Measurements from ENCODE around the gene TNFAIP3. TPM values are rescaled to one million over a fixed set of nuclear protein-coding genes. Genes with fewer than 3 reads are reported as not detected.

TNFAIP3 gene
- total RNA-seq, 4 donors from 2014 or later: 13.4 to 29.9 (median 26.2) TPM

DNA sequence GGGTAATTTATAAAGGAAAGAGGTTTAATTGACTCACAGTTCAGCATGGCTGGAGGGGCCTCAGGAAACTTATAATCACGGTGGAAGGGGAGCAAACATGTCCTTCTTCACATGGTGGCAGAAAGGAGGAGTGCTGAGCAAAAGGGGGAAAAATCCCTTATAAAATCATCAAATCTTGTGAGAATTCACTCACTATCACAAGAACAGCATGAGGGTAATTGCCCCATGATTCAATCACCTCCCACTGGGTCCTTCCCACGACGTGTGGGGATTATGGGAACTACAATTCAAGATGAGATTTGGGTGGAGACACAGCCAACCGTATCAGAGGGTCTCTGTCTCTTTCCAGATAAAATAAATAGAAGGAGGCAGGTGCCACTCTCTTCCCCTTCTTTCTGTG lies 48.7 kb downstream of the TNFAIP3 start:
- intact Hi-C loops (cut with DNase I; ENCODE audit: low total_unique reads): no loop called here
- WGBS, 2 donors: 73 to 79% methylated on average over 4 of the region's 4 CpGs
- TF ChIP-seq, protein P1, sequence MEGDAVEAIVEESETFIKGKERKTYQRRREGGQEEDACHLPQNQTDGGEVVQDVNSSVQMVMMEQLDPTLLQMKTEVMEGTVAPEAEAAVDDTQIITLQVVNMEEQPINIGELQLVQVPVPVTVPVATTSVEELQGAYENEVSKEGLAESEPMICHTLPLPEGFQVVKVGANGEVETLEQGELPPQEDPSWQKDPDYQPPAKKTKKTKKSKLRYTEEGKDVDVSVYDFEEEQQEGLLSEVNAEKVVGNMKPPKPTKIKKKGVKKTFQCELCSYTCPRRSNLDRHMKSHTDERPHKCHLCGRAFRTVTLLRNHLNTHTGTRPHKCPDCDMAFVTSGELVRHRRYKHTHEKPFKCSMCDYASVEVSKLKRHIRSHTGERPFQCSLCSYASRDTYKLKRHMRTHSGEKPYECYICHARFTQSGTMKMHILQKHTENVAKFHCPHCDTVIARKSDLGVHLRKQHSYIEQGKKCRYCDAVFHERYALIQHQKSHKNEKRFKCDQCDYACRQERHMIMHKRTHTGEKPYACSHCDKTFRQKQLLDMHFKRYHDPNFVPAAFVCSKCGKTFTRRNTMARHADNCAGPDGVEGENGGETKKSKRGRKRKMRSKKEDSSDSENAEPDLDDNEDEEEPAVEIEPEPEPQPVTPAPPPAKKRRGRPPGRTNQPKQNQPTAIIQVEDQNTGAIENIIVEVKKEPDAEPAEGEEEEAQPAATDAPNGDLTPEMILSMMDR (IDR thresholded peaks at IDR 0.05): no peak
- TF ChIP-seq POLR2A (IDR thresholded peaks at IDR 0.05): no peak
- no peak overlapping the region for H3K4me3 ChIP-seq (ENCODE audit: low read depth, poor library complexity, severe bottlenecking)
- DNase-seq (ENCODE audit: low spot score in 2 of 2): no peak

GRCh38 chr6:137917551-137918325 lies 50.7 kb downstream of the TNFAIP3 start:
- intact Hi-C loops (cut with DNase I; ENCODE audit: low total_unique reads): no loop called here
- WGBS, 2 donors: 89 to 98% methylated on average over 1 of the region's 1 CpG
- no peak overlapping the region for H3K4me3 ChIP-seq (ENCODE audit: low read depth, poor library complexity, severe bottlenecking)
- TF ChIP-seq POLR2A (IDR thresholded peaks at IDR 0.05): no peak
- DNase-seq (ENCODE audit: low spot score in 2 of 2): no peak

GRCh38 chr6:137919502-137919823 lies 52.4 kb downstream of the TNFAIP3 start:
- no peak for TF ChIP-seq POLR2A (IDR thresholded peaks at IDR 0.05)
- TF ChIP-seq, protein P1 (IDR thresholded peaks at IDR 0.05): no peak
- 84% methylated on average over 3 of the region's 3 CpGs for whole genome bisulfite sequencing, 2 donors
- intact Hi-C loops (cut with DNase I; ENCODE audit: low total_unique reads): no loop called here
- no peak for DNase-seq (ENCODE audit: low spot score in 2 of 2)
- no peak overlapping the region for H3K4me3 ChIP-seq (ENCODE audit: low read depth, poor library complexity, severe bottlenecking)

DNA sequence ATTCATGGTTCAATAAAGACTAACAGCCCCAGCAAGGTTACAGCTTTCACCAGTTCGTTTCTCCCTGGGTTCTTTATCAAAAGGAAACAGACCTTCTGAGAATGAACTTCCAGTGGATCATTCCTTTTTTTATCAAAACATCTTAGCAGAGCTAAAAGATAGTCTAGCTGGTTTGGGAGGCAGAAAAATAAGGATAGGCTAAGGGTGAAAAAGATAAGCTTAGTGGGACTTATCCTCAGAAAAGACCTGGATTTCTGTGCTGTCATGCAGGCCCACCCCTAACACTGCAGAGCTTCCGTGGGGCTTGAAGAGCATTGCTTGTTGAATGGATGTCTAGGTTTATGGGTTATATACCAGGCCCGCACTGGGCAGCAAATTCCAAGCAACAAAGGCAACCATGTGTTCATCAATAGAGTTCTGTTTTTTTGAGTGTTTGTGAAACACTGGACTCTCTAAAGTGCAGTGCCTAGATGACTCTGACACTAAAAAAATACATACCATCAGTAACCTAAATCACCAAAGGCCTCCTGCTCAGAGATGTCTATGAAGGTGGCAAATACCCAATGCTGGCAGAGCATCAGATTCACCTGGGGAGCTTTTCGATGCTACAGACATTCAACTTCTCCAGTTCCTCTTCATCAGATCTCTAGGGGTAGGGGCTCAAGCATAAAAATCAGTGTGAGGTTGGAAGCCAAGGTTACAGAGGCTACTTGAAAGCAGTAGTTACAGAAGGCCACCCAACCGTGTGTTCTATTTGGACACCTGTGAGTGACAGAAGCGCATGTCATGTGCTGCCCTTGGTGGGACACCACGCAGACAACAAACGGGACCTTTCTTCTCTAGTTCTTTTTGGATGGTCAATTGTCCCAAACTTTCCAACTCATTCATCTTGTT lies 53.0 kb downstream of the TNFAIP3 start:
- H3K4me3 ChIP-seq (ENCODE audit: low read depth, poor library complexity, severe bottlenecking): no peak overlapping the region
- 85 to 88% methylated on average over 8 of the region's 8 CpGs for WGBS, 2 donors
- TF ChIP-seq POLR2A (IDR thresholded peaks at IDR 0.05): no peak
- TF ChIP-seq, protein P1 (IDR thresholded peaks at IDR 0.05): no peak
- no peak for DNase-seq (ENCODE audit: low spot score in 2 of 2)
- intact Hi-C loops (cut with DNase I; ENCODE audit: low total_unique reads): no loop called here

GRCh38 chr6:137921823-137922222 lies 54.8 kb downstream of the TNFAIP3 start:
- intact Hi-C loops (cut with DNase I; ENCODE audit: low total_unique reads): no loop called here
- no peak overlapping the region for H3K4me3 ChIP-seq (ENCODE audit: low read depth, poor library complexity, severe bottlenecking)
- 82 to 92% methylated on average over 5 of the region's 5 CpGs for WGBS, 2 donors
- TF ChIP-seq POLR2A (IDR thresholded peaks at IDR 0.05): no peak
- TF ChIP-seq, protein P1 (IDR thresholded peaks at IDR 0.05): no peak
- no peak for DNase-seq (ENCODE audit: low spot score in 2 of 2)

All from lower leg skin (tissue), 4 donors.